Left forelimb (tissue), 1 donor: ENCODE measurements around the gene WNT8A.

Experiments
- DNase-seq: peaks from one replicate; pipeline ENCODE4 v3.0.0-alpha.2; 2018; ENCODE audit warnings: low spot score

The WNT8A gene

GRCh38 chr5:138140268-138140667 lies 56.4 kb downstream of the WNT8A start:
- DNase-seq: no peak
